Measurements from ENCODE around the gene TBCD.

Gene TBCD

DNA sequence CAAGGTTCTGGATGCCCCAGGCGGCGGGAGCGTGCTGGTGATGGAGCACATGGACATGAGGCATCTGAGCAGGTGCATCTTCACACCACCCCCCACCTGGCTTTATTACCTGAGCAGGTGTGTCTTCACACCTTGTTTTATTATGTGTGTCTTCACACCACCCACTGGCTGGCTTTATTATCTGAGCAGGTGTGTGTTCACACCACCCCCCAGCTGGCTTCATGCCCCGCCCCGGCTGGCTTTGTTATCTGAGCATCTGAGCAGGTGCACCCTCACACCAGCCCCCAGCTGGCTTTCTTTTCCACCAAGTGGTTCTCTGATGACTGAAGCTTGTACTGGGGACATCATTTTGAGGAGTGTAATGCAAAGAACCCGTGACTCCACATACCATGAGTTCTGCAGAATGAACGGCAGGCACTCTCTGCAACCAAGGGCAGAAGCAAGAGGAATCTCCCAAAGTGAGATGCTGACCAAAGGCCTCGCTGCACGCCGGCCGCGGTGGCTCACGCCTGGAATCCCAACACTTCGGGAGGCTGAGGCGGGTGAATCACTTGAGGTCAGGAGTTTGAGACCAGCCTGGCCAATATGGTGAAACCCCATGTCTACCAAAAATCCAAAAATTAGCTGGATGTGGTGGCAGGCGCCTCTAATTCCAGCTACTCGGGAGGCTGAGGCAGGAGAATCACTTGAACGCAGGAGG is 32.7 kb upstream of the TBCD start:
- Mint-ChIP-seq H3K36me3 (ENCODE audit: low read depth) (peaks cover 20% of the 10 kb centered on the region), H3K27me3 (ENCODE audit: low read depth) (no peaks in the 10 kb centered on the region), H3K27ac (no peak overlapping the region), H3K9me3 (no peaks in the 10 kb centered on the region), H3K4me3 (peak overlapping the region; percentile 43), H3K4me1 (ENCODE audit: low read depth) (peaks cover 13% of the 10 kb centered on the region)
- DNase-seq (ENCODE audit: low spot score), result no peak

DNA sequence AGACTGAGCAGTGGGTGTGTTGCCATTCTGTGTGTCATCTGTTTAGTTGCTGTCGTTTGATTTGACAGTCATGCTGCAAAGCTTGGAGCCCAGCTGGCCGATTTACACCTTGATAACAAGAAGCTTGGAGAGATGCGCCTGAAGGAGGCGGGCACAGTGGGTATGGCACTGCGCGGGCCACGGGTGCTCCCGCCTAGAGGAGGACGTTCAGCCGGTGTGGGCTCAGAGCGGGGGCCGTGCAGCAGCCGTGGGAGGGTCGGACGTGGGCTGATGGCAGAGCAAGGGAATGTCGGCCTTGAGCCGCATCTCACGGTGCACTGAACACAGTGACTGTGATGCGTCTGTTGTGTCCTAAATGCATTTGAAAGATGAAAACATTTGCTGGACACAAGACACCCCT is 31.7 kb upstream of the TBCD start:
- DNase-seq (ENCODE audit: low spot score), result no peak
- Mint-ChIP-seq H3K27ac (no peak overlapping the region), H3K36me3 (ENCODE audit: low read depth) (peaks cover 20% of the 10 kb centered on the region), H3K27me3 (ENCODE audit: low read depth) (no peaks in the 10 kb centered on the region), H3K9me3 (no peaks in the 10 kb centered on the region), H3K4me3 (no peak overlapping the region), H3K4me1 (ENCODE audit: low read depth) (peaks cover 13% of the 10 kb centered on the region)

DNA sequence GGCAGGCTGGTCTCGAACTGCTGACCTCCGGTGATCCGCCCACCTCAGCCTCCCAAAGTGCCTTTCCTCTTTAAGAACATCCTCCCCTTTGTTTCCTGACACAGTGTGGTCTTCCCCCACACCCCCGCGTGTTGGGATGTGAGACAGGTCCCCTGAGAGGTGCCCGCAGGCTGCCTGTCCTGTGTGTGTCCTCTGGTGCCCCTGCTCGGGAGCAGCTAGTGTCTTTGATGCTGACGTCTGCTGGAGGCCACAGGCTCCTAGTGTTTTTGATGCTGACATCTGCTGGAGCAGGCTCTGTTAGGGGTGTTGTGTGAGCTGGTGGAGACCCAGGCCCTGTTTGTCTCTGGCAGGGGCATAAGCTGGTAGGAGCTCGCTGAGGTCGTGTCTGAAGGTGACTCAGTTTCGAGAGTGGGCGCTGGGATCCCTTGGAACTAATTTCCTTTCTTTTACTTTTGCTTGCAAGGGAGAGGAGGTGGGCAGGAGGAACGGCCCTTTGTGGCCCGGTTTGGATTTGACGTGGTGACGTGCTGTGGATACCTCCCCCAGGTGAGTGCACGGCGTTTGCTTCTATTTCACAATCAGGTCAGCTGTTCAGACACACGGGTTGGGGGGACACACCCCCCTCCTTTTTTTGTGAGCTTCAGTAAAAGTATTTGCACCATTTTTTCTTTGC is 29.4 kb upstream of the TBCD start:
- H3K27ac Mint-ChIP-seq, result no peak overlapping the region
- peaks cover 7% of the 10 kb centered on the region for H3K4me1 Mint-ChIP-seq (ENCODE audit: low read depth)
- H3K4me3 Mint-ChIP-seq, result no peak overlapping the region
- peaks cover 26% of the 10 kb centered on the region for H3K36me3 Mint-ChIP-seq (ENCODE audit: low read depth)
- no peak for DNase-seq (ENCODE audit: low spot score)
- no peaks in the 10 kb centered on the region for H3K9me3 Mint-ChIP-seq
- no peaks in the 10 kb centered on the region for H3K27me3 Mint-ChIP-seq (ENCODE audit: low read depth)

DNA sequence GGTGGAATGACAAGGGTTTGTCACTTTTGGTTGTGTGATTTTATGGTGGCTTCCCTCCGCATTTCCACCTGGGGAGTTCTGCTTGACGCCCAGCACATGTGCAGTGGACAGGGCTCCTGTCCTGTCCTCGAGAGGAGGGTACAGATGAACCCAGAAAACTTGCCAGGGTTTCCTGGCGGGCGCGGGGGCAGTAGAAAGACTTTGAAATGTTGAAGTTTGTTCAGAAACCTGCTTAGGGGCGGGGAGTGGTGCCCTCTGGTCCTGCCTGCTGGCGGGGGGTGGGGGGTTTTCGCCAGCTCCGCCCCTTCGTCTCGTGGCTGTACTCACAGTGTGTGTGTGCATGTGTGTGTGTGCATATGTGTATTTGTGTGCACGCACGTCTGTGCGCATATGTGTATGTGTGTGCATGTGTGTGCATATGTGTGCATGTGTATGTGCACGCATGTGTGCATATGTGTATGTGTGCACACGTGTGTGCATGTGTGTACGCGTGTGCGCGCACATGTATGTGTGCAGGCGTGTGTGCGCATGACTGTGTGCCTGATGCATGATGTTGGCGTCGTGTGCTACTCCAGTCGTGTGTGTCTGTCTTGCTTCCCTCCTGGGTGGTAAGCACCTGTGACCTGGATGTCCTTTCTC is 28.6 kb upstream of the TBCD start:
- Mint-ChIP-seq H3K27ac (no peak overlapping the region), H3K4me3 (no peak overlapping the region), H3K36me3 (ENCODE audit: low read depth) (peaks cover 26% of the 10 kb centered on the region)

DNA sequence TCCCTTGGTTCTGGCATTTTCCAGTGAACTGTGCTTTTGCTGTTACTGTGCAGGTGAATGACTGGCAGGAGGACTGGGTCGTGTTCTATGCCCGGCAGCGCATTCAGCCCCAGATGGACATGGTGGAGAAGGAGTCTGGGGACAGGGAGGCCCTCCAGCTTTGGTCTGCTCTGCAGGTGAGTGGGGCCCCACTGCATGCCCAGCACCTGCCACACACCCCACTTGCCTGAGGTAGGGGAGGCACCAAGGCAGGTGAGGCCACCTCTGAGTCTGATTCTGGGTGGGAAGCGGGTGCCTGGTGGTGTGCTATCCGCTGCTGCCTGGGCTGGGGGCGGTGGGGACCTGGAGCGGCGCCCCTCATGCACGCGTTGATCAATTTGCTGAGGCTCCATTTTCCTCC is 25.4 kb upstream of the TBCD start:
- Mint-ChIP-seq H3K9me3 (no peaks in the 10 kb centered on the region), H3K27ac (no peak overlapping the region), H3K4me1 (ENCODE audit: low read depth) (no peaks in the 10 kb centered on the region), H3K36me3 (ENCODE audit: low read depth) (peaks cover 30% of the 10 kb centered on the region), H3K27me3 (ENCODE audit: low read depth) (no peaks in the 10 kb centered on the region), H3K4me3 (no peak overlapping the region)
- no peak for DNase-seq (ENCODE audit: low spot score)

More for the DNA sequence above, 28.6 kb upstream of the TBCD start:
- H3K9me3 Mint-ChIP-seq, result no peaks in the 10 kb centered on the region
- H3K4me1 Mint-ChIP-seq (ENCODE audit: low read depth), result no peaks in the 10 kb centered on the region
- DNase-seq (ENCODE audit: low spot score), result no peak
- no peaks in the 10 kb centered on the region for H3K27me3 Mint-ChIP-seq (ENCODE audit: low read depth)

DNA sequence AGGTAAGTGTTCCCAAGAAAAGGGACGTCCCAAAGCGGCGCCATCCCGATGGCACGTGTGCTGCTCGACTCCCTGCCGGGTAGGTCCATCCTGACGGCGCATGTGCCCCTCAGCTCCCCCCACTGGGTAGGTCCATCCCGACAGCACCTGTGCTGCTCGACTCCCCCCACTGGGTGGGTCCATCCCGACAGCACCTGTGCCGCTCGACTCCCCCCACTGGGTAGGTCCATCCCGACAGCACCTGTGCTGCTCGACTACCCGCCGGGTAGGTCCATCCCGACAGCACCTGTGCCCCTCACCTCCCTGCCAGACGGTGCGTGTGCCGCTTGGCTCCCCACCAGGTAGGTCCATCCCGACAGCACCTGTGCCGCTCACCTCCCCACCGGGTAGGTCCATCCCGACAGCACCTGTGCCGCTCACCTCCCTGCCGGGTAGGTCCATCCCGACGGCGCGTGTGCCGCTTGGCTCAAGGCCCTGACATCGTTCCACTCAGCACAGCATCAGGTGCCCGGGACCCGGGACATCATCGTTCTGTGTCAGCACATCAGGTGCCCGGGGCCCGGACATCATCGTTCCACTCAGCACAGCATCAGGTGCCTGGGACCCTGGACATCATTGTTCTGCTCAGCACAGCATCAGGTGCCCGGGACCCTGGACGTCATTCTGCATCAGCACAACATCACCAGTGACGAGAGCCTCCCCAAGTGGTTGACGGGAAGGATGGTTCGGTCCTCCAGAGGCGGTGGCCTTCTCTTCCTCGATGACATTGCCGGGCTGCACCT is 22.2 kb upstream of the TBCD start:
- DNase-seq (ENCODE audit: low spot score), result no peak

DNA sequence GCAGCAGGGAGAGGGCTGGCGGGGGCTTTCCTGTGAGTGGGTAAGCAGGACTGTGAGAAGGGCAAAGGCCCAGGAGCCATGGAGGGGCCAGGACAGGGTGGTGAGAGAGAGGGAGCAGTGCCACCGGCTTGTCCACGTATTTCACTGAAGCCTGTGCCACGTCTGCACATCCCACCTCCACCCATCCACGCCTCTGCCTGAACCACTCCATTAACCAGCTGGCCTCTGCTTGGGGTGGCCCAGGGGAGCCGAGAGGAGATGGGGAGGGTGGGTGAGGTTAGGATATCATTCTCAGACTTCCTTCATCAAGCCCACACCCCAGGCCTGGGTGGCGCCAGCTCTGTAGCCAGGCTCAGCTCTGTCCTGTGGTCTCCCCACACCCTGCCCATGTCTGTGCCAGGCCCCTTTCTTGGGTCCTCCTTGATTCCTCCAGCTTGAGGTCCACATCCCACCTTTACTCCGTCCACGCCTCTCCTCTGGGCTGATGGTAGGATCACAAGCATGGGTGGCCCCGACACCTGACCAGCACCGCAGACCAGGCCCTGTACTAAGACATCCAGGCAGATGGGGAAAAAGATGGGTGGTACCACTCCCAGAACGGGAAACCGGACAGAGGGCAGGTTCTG is 19.6 kb upstream of the TBCD start:
- DNase-seq (ENCODE audit: low spot score), result no peak
- Mint-ChIP-seq H3K27ac (no peak overlapping the region), H3K36me3 (ENCODE audit: low read depth) (peaks cover 28% of the 10 kb centered on the region), H3K27me3 (ENCODE audit: low read depth) (no peaks in the 10 kb centered on the region), H3K4me3 (no peak overlapping the region), H3K9me3 (peaks cover 8% of the 10 kb centered on the region), H3K4me1 (ENCODE audit: low read depth) (peaks cover 4% of the 10 kb centered on the region)

More for the DNA sequence above, 22.2 kb upstream of the TBCD start:
- no peaks in the 10 kb centered on the region for H3K4me1 Mint-ChIP-seq (ENCODE audit: low read depth)
- H3K27ac Mint-ChIP-seq, result no peak overlapping the region
- no peak overlapping the region for H3K4me3 Mint-ChIP-seq
- H3K9me3 Mint-ChIP-seq, result peaks cover 8% of the 10 kb centered on the region
- no peaks in the 10 kb centered on the region for H3K27me3 Mint-ChIP-seq (ENCODE audit: low read depth)
- peaks cover 33% of the 10 kb centered on the region for H3K36me3 Mint-ChIP-seq (ENCODE audit: low read depth)

DNA sequence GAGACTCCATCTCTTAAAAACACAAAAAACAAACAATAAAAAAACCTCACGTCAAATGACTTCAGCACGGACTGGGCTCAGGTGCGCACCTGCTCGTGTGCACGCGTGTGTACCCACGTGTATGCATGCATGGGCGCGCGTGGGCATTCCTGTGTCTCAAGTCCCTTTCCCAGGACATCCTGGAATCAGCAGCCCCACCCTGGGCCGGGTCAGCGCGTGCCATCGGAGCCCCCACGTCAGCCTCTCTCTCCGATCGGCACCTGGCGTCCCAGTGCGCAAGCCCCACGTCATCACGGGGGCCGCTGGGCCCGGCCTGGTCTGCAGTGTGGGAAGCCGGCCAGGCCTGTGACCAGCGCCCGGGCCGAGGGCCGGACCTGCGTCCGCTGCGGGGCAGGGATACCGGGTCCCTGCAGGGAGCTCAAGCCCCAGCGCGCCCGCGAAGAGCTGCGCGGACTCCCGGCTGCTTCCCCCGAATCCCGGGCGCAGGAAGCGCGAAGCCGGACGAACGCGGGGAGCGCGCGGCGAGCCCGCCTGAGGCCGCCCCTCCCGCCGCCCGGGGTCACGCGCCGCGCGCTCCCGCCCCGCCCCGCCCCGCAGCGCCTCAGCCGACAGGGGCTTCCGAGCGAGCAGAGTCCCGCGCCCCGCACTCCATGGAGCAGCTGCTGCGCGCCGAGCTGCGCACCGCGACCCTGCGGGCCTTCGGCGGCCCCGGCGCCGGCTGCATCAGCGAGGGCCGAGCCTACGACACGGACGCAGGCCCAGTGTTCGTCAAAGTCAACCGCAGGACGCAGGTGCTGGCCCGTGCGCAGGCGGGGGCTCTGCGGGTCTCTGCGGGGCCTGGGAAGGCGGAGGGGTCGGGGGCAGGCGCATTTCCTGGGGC is 16.6 kb upstream of the TBCD start, which contains the start of gene FN3K:
TSS of gene FN3K (plus strand) at position 629 of the 880 bp plus-strand sequence. CDS start at position 651, 22 bp downstream.
- H3K4me3 Mint-ChIP-seq, result peak within 1 kb of the TSS; percentile 63
- no peak for DNase-seq (ENCODE audit: low spot score)
- no peaks in the 10 kb centered on the region for H3K27me3 Mint-ChIP-seq (ENCODE audit: low read depth)
- peaks cover 11% of the 10 kb centered on the region for H3K9me3 Mint-ChIP-seq
- H3K4me1 Mint-ChIP-seq (ENCODE audit: low read depth), result peaks cover 4% of the 10 kb centered on the region
- peaks cover 25% of the 10 kb centered on the region for H3K36me3 Mint-ChIP-seq (ENCODE audit: low read depth)
- no peak within 1 kb of the TSS for H3K27ac Mint-ChIP-seq

DNA sequence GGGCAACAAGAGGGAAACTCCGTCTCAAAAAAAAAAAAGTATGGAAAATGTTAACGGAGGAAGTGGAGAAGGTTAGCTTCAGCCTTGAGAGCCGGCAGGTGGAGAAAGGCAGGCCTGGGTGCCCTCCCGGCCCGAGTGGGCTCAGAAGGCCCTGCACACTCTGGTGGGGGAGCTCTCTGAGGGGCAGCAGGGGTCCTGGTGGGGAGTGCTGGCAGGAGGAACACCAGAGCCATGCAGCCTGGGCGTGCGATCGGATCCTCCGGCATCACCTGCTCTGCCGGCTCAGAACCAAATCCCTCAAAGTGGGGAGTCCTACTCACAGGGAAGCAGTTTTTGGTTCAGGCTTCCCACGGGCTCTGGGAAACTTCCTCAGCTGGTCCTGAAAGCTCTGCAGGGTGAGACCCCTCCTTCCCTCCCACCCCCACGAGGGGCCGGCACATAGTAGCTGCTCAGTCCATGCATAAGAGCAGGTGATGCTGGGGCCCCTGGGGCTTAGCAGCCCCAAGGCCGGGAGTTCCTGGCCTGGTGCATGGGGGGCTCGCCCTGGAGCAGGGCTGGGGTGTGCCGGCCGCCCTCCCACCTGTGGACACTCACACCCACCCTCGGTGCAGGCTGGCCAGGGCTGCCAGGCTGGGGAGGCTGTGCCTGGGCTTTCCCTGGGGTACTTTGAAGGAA is 15.2 kb upstream of the TBCD start:
- H3K4me3 Mint-ChIP-seq, result peak overlapping the region; percentile 63
- no peak overlapping the region for H3K27ac Mint-ChIP-seq
- H3K27me3 Mint-ChIP-seq (ENCODE audit: low read depth), result no peaks in the 10 kb centered on the region

DNA sequence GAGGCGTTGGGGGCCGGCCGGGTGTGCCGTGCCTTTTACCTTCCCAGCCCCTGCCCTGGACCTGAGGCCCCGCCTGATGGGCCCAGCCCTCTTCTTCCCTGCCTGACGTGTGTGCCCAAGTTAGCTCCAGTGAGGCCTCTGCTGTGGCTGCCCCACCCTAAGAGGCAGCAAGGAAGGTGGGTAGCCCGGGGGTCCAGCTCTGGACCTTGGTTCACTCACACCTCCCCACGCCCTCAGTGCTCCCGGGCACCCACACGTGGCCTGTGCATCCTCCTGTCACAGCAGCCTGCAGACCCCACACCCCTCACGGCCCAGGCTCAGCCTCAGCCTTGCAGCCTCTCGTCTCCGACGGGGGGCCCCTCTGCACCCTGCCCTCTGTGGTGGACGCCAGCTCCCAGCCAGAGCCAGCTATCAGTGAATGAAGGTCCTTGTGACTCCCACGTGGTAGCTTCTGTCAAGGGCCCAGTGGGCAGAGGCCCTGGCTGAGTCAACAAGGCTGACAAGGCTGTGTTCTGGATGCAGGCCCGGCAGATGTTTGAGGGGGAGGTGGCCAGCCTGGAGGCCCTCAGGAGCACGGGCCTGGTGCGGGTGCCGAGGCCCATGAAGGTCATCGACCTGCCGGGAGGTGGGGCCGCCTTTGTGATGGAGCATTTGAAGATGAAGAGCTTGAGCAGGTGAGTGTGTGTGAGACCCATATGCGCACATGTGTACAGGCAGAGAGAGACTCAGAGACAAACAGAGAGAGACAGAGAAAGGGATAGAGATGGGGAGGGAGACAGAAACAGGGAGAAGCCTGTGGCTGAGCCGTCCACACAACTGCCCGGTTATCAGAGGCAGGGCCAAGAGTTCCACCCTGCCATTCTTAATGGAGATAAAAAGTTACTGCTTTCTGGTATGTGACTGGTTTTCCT is 13.6 kb upstream of the TBCD start:
- H3K4me1 Mint-ChIP-seq (ENCODE audit: low read depth), result peaks cover 4% of the 10 kb centered on the region
- no peaks in the 10 kb centered on the region for H3K27me3 Mint-ChIP-seq (ENCODE audit: low read depth)
- peaks cover 21% of the 10 kb centered on the region for H3K9me3 Mint-ChIP-seq
- peaks cover 27% of the 10 kb centered on the region for H3K36me3 Mint-ChIP-seq (ENCODE audit: low read depth)
- no peak overlapping the region for H3K4me3 Mint-ChIP-seq
- DNase-seq (ENCODE audit: low spot score), result no peak
- no peak overlapping the region for H3K27ac Mint-ChIP-seq

More for the DNA sequence above, 15.2 kb upstream of the TBCD start:
- Mint-ChIP-seq H3K36me3 (ENCODE audit: low read depth) (peaks cover 34% of the 10 kb centered on the region), H3K9me3 (peaks cover 24% of the 10 kb centered on the region), H3K4me1 (ENCODE audit: low read depth) (peaks cover 4% of the 10 kb centered on the region)
- DNase-seq (ENCODE audit: low spot score), result no peak

DNA sequence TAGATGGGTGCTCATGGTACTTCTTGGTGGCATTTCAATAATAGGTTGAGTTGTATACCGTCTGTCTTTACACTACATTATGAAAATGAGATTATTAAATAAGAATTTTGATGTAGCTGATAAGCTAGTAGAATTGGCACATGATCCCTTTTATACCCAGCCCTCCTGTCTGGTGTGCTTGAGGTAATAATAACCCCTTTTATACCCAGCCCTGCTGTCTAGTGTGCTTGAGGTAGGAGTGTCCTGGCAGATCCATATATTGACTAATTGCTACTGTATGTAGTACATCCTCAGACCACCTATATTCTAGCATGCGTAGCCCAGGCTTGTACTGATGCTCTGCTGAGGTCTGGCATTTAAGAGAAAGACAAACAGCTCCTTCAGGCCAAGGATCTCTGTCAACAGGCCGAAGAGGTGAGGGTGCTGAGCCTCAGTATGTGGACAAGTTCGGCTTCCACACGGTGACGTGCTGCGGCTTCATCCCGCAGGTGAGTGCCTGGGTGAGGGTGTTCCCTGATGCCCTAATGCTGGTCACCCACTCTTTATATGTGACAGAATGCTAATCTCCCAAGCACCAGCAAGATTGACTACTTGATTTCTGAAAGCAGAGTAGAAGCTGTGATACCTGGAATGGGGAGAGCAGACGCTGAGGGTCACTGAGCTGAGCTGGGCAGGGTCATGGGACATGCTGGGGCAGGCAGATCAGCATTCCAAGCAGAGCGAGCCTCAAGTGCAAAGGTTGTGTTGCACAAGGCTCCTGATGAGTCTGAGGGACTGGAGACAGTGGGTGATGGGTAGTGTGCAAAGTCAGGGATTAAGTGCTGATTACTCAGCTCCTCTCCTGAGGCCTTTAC is 10.7 kb upstream of the TBCD start:
- no peak for DNase-seq (ENCODE audit: low spot score)
- Mint-ChIP-seq H3K27ac (no peak overlapping the region), H3K4me3 (no peak overlapping the region), H3K27me3 (ENCODE audit: low read depth) (no peaks in the 10 kb centered on the region), H3K36me3 (ENCODE audit: low read depth) (peaks cover 23% of the 10 kb centered on the region), H3K9me3 (peaks cover 19% of the 10 kb centered on the region), H3K4me1 (ENCODE audit: low read depth) (peaks cover under 1% of the 10 kb centered on the region)
